A549 (cell line): Measurements from ENCODE around the gene HDHD5. TPM values are rescaled to one million over a fixed set of nuclear protein-coding genes. Genes with fewer than 3 reads are reported as not detected.
A peak's percentile ranks its signal among the peaks of the same experiment; 100 is the strongest.

Experiments
- ATAC-seq, 2 experiments: fragments of 200-7000 bp in 1 of 2; fragments of >200 bp in 1 of 2; cut with Nextera tagmentation in 1 of 2; cut with Tn5 transposase in 1 of 2; 3 replicates each; pipeline versions ENCODE4 v1.8.0 to v1.9.1; 2018 to 2020; ENCODE audit warnings: mild to moderate bottlenecking in 1 of 2, moderate library complexity in 1 of 2
- CTCF ChIA-PET: fragments of 300-600 bp; sonication (Branson Sonifier 250); formaldehyde crosslinking; extraction: SDS; loops from one replicate; lab custom pipeline; 2021; ENCODE audit warnings: antibody characterized with exemption, inconsistent platforms; lab: Yijun Ruan, JAX
- POLR2A ChIA-PET: fragments of 350-600 bp; formaldehyde crosslinking; extraction: SDS; loops from one replicate; lab custom pipeline; 2021; ENCODE audit warnings: antibody characterized with exemption, inconsistent platforms; lab: Yijun Ruan, JAX
- DNase-seq, 2 experiments: peaks; one replicate each; pipeline versions ENCODE4 v3.0.0 to v3.0.0-alpha.2; 2011 to 2016; ENCODE audit warnings: low read depth in 1 of 2, low spot score in 1 of 2
- FAIRE-seq: peaks from 2 replicates; lab custom pipeline; 2011; peaks lifted over from hg19 to GRCh38; lab: Jason Lieb, UNC
- H3K27ac ChIP-seq, 2 experiments: fragments of >200 bp; sonication (Bioruptor Twin); formaldehyde crosslinking; 3 replicates each; pipeline ENCODE4 v1.5.1; 2016 to 2017
- H3K4me1 ChIP-seq: fragments of >200 bp; sonication (Bioruptor Twin); formaldehyde crosslinking; 3 replicates; pipeline ENCODE4 v1.6.1; 2016
- H3K4me2 ChIP-seq: fragments of >200 bp; sonication (Bioruptor Twin); formaldehyde crosslinking; 3 replicates; pipeline ENCODE4 v1.6.1; 2016
- H3K4me3 ChIP-seq: fragments of >200 bp; sonication (Bioruptor Twin); formaldehyde crosslinking; 3 replicates; pipeline ENCODE4 v1.5.1; 2016
- H3K9me3 ChIP-seq: fragments of >200 bp; sonication (Bioruptor Twin); formaldehyde crosslinking; 3 replicates; pipeline ENCODE4 v1.6.1; 2016
- CBX8 ChIP-seq: fragments of 200-600 bp; sonication (generic); IDR thresholded peaks from 2 replicates; pipeline ENCODE4 v1.6.1; 2016
- CHD2 ChIP-seq: fragments of 150-350 bp; IDR thresholded peaks from 2 replicates; pipeline ENCODE4 v1.6.1; 2014; ENCODE audit warnings: low read length; ENCODE audit not compliant: partially characterized antibody
- CTCF ChIP-seq: fragments of >200 bp; sonication (Bioruptor Twin); formaldehyde crosslinking; IDR thresholded peaks from 3 replicates; pipeline ENCODE4 v1.5.1; 2016
- ELK1 ChIP-seq: fragments of 150-350 bp; IDR thresholded peaks from 2 replicates; pipeline ENCODE4 v1.6.1; 2014; ENCODE audit warnings: low read depth, mild to moderate bottlenecking, low read length
- FOXS1 ChIP-seq: fragments of 250-450 bp; sonication (Bioruptor Pico); IDR thresholded peaks from 2 replicates; pipeline ENCODE4 v1.5.0; 2020; ENCODE audit warnings: mild to moderate bottlenecking, moderate library complexity
- GATA3 ChIP-seq: IDR thresholded peaks from 2 replicates; pipeline ENCODE4 v1.6.1; 2012; ENCODE audit warnings: borderline replicate concordance
- HES2 ChIP-seq: fragments of >200 bp; sonication (Bioruptor Twin); formaldehyde crosslinking; IDR thresholded peaks from 2 replicates; pipeline ENCODE4 v1.6.1; 2016
- JUN ChIP-seq, 2 experiments: fragments of >200 bp; sonication (Bioruptor Twin); formaldehyde crosslinking; IDR thresholded peaks; 2 replicates in 1 of 2; 3 replicates in 1 of 2; pipeline ENCODE4 v1.6.1; 2016 to 2017
- MAFK ChIP-seq: fragments of 450-650 bp; IDR thresholded peaks from 2 replicates; pipeline ENCODE4 v1.6.1; 2014; ENCODE audit not compliant: partially characterized antibody
- MYC ChIP-seq: IDR thresholded peaks from 2 replicates; pipeline ENCODE4 v1.6.1; 2012; ENCODE audit warnings: mild to moderate bottlenecking, inconsistent platforms, low read length, improper control_type of control experiment, borderline replicate concordance
- NFE2L2 ChIP-seq: fragments of 150-350 bp; conservative IDR thresholded peaks from 2 replicates; pipeline ENCODE4 v1.6.1; 2014; ENCODE audit warnings: low read length
- PBX3 ChIP-seq: IDR thresholded peaks from 2 replicates; pipeline ENCODE4 v1.6.1; 2012
- PHF8 ChIP-seq: fragments of 200-600 bp; sonication (generic); IDR thresholded peaks from 2 replicates; pipeline ENCODE4 v1.6.1; 2016; ENCODE audit warnings: low read depth, mild to moderate bottlenecking, antibody characterized with exemption, moderate library complexity, borderline replicate concordance
- RCOR1 ChIP-seq: fragments of 150-350 bp; IDR thresholded peaks from 2 replicates; pipeline ENCODE4 v1.6.1; 2014; ENCODE audit warnings: antibody characterized with exemption, low read length, low read depth
- REST ChIP-seq: fragments of 200-600 bp; sonication (generic); IDR thresholded peaks from 2 replicates; pipeline ENCODE4 v1.6.1; 2016; ENCODE audit warnings: antibody characterized with exemption, mild to moderate bottlenecking, moderate library complexity
- SMC3 ChIP-seq: fragments of >200 bp; sonication (Bioruptor Twin); formaldehyde crosslinking; IDR thresholded peaks from 3 replicates; pipeline ENCODE4 v1.6.1; 2018; ENCODE audit warnings: inconsistent platforms
- SREBF2 ChIP-seq: fragments of 450-650 bp; IDR thresholded peaks from 2 replicates; pipeline ENCODE4 v1.6.1; 2014; ENCODE audit warnings: mild to moderate bottlenecking, moderate library complexity
- WGBS: methylation state at CpG from one replicate; pipeline ENCODE4 v1.1.6; 2017; ENCODE audit errors: missing lambda C conversion rate; 5-methylcytosine and 5-hydroxymethylcytosine counted together
- polyA plus RNA-seq, 4 experiments: library from polyadenylated mRNA; depleted of rRNA in 3 of 4; stranded (reverse); fragments of >200 nt; fragmentation: RNase III in 1 of 4; extraction: RNeasy Plus Mini Kit Qiagen cat#74134 plus additional on column Dnase treatment in 1 of 4; gene quantifications; 2 replicates in 3 of 4; 3 replicates in 1 of 4; pipeline ENCODE4 v1.2.3, GENCODE V29; 2011 to 2017

Gene HDHD5
- polyA plus RNA-seq, 2 of the 4 experiments (the other 2 are of a cell fraction) = 19.7 to 35.5 TPM

- no peak overlapping the region for H3K4me3 ChIP-seq
- no peaks in the 10 kb centered on the region for H3K4me1 ChIP-seq
- DNase-seq = no peak
- FAIRE-seq = no peak
- no peaks in the 10 kb centered on the region for H3K9me3 ChIP-seq
- 84% methylated on average over 7 of the region's 7 CpGs for WGBS
- ChIA-PET POLR2A (no interaction called here), CTCF (interaction anchor here (0.7 to 1.7 kb wide), 3 partner anchors 12 to 75 kb away, joined by 3 to 6 read pairs (median 3); no protein-coding TSS in a partner anchor)
- TF ChIP-seq GATA3 = no peak
- no peak for TF ChIP-seq SREBF2
- TF ChIP-seq NFE2L2 = no peak
- no peak for TF ChIP-seq ELK1
- TF ChIP-seq MYC = no peak
- TF ChIP-seq MAFK = no peak
- TF ChIP-seq JUN (IDR thresholded peaks at IDR 0.05) = no peak
- TF ChIP-seq CTCF = no peak
- TF ChIP-seq REST = no peak
- no peak for TF ChIP-seq FOXS1
- TF ChIP-seq PBX3 = no peak
- H3K4me2 ChIP-seq = no peak overlapping the region
- no peak overlapping the region for H3K27ac ChIP-seq
- ATAC-seq = no peak
These were observed 63.0 kb downstream of the HDHD5 start for GRCh38 chr22:17096071-17096470.

- no peak for TF ChIP-seq MYC
- no peak for TF ChIP-seq CHD2
- TF ChIP-seq, all 56 proteins: peak for 0
These were observed 63.5 kb downstream of the HDHD5 start for GRCh38 chr22:17095538-17095937.

GRCh38 chr22:17093081-17093480 lies 66.0 kb downstream of the HDHD5 start:
- ATAC-seq = no peak
- DNase-seq = no peak
- no peak for FAIRE-seq
- TF ChIP-seq RCOR1 (no peak), SREBF2 (no peak), SMC3 (no peak), HES2 (no peak), CBX8 (no peak), PHF8 (no peak)
- ChIA-PET CTCF (no interaction called here), POLR2A (no interaction called here)
- Histone ChIP-seq H3K4me1 (no peaks in the 10 kb centered on the region), H3K9me3 (no peaks in the 10 kb centered on the region), H3K4me2 (no peak overlapping the region), H3K27ac (no peak overlapping the region), H3K4me3 (no peak overlapping the region)
- WGBS = 83% methylated on average over 3 of the region's 3 CpGs

More at GRCh38 chr22:17095538-17095937, 63.5 kb downstream of the HDHD5 start:
- no peaks in the 10 kb centered on the region for H3K9me3 ChIP-seq
- ATAC-seq (peak in 1 of 2 experiments; percentile 68; a peak in 3 of 6 replicates), DNase-seq (no peak), FAIRE-seq (no peak)
- 90% methylated on average over 6 of the region's 6 CpGs for WGBS
- H3K4me1 ChIP-seq = no peaks in the 10 kb centered on the region
- H3K27ac ChIP-seq = no peak overlapping the region
- no peak overlapping the region for H3K4me3 ChIP-seq
- ChIA-PET CTCF (interaction anchor here (0.7 to 1.7 kb wide), 4 partner anchors 12 to 76 kb away, joined by 3 to 6 read pairs (median 3); no protein-coding TSS in a partner anchor), POLR2A (no interaction called here)
- no peak overlapping the region for H3K4me2 ChIP-seq
